Esophagus mucosa (tissue), 1 donor: ENCODE data around the gene CD200. TPM values are rescaled to one million over a fixed set of nuclear protein-coding genes. Genes with fewer than 3 reads are reported as not detected.

Experiments used
- ATAC-seq: fragments of 200-7000 bp; cut with Tn5 transposase; one replicate; pipeline ENCODE4 v1.9.1; 2020
- total RNA-seq: library from RNA; stranded (reverse); gene quantifications from one replicate; pipeline ENCODE4 v1.2.4, GENCODE V29; 2023
- donor health status: DM: yes; HTN: yes; CAD: no.

CD200 gene
- total RNA-seq, 1 donor from 2014 or later, result 1.1 TPM

DNA sequence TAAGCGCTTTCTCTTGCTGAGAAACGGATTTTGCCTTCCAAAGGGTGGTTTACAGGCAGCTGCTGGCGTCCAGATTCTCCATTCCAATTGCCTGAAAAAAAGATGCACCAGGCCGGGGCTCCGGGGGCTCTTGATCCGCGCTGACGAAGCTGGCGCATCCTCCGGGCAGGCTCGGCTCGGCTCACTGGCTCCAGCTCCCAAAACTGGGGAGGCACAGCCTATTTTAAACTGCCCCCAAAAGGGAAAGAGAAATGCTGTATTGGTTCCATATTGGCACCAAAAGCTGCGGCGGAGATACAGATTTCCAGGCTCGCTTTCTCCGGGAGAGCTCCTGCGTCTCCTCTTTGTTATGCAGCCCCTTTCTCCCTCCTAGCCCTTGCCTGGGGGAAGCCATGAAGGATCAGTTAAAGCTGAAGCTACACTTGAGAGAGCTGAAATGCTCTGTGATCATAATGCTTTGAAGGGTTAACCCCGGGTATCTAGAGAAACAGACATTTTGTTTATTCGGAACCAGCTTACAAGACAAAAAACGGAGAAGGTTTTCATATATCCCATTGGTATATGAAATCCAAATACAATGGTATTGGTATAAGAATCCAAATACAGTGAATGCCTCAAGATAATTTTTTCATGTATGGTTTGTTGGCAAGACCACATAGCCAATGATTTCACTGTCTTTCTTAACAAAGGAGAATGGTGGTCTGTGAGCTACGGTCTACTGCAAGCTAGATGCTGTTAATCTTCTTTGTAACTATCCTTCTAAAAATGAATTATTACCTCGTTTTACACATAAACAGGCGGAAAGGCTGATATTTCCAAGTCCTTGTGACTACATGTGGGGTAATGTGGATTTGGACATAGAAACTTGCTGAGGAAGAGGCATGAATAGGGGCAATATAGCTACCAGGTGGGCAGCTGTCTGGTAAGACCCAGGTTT, 693 bp downstream of the CD200 start:
- no peak for ATAC-seq

DNA sequence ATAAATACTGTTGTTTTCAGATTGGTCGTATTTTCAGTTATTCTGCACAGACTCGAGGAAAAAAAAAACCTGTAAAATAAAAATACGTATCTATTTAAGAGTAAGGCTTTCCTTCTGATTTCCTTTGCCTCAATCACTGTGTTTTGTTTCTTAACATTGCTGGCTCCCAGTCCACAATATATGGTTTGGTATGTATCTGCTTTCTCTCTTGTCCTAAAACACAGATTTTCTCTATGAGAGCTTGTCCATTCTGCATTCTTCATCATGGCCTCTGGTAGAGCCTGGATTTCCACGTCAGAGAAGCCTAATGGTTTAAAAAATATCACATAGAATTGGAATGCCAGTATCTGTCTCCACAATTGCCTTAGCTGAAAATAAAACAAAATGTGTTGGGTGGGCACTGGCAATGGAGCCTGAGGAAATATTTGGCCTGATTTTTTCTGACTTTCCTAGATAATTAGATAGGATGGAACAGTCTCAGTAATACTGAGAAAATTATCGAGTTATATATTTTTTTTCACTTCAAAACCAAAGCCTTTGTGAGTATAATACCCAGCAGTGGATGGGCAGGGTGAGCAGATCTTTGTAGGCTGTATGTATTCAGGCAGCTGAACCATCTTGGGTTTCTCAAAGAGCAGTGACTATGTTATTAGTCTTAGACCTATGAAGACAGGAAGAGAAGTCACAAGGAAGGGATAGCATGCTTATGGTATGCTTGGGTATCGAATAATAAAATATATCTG, 1.9 kb downstream of the CD200 start:
- ATAC-seq, result no peak

DNA sequence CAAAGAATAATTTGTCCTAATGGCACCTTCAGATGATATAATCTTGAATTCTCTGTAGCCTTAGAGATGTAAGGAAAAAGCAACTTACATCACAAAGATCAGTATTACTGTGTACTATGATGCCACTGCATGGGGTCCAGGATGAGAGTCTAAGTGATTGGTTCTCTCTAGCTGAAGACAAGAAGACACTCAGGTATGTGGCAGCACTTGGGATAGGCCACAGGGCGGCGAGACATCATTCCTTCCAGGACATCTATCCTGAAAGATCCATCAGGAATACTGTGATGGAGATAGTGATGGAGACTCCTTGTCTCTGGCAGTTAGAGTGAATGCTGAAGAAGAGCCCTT, 2.5 kb downstream of the CD200 start:
- no peak for ATAC-seq

DNA sequence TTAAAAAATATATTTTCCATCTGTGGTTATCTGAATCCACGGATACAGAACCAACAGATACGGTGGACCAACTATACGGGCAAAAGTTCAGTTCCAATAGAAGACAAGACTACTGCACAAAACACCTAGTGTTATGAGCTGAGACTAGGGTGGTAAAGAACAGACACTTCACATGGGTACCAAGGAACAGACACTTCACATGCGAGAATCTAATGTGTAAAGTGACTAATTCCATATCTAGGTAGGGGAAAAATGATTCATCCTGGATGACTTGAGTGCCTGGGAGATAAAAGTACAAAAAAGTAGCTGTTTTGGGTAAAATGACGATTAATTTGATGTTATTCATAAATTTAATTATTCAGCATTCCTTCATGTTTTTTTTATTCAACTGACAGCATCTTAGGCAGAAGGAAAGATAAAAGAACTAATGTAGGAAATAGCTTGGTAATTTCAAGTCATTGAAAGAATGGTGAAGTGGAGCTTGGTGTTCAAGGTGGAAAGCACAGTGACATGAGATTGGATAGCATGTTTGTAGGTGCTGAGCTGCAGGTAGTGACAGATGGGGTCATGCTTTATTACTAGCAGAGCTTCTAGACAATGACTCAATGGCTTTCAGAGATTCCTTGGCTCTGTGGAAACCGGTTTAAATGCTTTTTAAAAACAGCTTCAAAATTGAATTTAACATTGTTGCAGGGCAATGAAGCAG, 5.2 kb downstream of the CD200 start:
- ATAC-seq, result no peak

DNA sequence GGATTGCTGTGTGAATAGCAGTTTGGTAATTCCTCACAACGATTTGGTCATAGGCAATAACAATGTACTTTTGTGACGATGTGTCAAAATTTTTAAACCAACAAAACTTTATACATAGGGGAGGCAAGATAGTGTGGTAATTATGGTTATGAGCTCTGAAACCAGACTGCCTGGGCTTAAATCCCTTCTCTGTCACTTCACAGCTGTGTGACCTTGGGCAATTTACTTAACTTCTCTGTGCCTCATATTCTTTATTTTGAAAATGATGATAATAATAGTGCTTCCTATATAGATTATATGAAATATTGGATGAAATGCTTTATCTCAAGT, 5.7 kb downstream of the CD200 start:
- ATAC-seq, result no peak

DNA sequence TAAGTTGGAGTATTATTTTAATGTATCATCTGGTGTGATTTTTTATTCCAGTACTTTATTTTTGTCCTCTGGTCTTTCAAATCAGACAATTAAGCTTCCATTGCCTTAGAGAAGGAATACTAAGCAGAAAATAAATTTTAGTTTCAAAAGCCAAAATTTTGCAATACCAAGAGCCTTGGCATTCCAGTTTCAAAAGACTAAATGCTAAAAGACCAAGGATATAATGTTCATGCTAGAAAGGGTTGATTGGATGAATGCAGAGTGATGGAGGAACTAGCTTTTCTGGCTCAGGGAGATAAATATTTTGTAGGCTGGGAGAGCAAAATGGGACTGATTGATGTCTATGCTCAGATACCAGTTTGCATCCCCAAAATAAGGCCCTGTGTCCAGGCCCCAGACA, 6.2 kb downstream of the CD200 start:
- no peak for ATAC-seq

DNA sequence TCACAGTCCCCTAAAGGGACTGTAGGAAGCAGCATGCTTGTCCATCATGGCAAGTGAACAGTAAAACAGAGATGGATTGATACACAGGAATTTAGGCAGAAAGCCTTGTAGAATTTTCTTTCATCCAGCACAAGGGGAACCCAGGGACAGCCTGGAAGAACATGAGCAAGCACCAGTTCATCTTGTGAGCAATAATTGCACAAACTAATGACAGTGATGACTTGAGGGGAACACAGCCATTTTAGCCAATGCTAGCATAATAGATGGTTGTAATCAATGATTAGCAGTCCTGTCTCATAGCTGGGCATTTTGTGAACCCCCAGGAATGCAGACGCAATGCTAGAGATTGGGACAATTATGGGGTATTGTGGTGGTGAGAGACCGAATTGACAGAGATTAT, 6.7 kb downstream of the CD200 start:
- no peak for ATAC-seq

DNA sequence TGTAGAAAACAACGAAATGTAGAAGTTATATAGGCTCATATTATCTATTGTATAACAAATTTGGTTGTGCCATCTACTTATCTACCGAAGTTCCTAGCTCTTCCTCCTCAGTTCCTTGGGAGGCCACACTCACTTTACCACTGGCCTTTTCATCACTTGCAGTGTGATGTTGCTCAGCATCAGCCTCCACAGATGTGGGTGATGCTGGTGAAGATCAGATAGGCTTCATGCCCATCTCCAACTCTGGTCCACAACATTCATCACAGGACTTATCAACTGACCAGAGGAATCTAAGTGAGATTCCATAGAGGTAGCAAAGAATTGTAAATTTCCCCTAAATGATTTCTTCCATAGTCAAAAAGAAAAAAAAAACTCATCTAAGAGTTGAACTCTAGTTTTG, 8.4 kb downstream of the CD200 start:
- no peak for ATAC-seq

DNA sequence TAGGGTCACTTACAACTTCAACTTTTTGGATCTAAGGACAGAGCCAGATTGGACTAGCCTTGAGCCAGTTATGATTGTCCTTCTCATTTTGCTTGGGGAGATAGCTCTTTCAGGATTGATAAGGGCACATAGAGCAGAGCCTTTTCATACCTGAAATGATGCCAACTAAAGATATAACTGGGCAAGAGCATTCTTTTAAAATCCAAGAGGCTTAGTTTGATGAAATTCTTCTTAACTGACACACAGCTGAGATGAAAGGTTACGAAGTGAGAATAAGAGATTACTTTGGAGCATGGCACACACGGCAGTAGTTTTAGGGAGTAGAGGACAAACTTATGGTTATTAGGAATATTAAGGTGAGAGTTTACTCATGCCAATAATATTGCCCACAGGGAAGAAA, 12.7 kb downstream of the CD200 start:
- no peak for ATAC-seq

DNA sequence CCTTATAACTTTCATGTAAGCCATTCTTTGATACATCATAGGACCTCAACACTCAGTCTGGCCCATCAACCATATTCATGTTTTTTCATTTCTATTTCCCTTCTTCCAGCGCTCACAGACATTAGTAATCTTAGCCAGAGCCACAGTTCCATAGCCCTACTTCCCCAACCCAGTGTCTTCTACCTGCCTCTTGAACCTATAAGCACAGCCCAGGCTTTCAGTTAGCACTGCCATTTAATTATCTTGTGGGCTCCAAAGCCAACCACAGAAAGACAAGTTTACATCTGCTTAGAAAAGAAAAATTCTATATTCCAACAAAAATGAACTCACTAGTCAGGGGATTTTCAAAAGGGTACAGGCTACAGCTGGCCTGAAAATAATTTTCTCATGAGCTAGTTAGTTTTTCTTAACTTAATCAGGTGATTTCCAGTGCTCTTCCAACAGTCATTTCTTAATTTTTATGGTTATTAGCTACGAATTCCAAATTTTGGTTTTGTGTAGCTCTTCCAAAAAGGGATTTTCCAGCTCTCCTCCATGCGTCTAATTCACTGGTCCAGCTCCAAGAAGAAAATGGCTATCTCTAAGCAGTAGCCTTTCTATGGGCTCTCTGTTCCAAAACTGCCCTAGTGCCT, 13.7 kb downstream of the CD200 start:
- ATAC-seq, result no peak

DNA sequence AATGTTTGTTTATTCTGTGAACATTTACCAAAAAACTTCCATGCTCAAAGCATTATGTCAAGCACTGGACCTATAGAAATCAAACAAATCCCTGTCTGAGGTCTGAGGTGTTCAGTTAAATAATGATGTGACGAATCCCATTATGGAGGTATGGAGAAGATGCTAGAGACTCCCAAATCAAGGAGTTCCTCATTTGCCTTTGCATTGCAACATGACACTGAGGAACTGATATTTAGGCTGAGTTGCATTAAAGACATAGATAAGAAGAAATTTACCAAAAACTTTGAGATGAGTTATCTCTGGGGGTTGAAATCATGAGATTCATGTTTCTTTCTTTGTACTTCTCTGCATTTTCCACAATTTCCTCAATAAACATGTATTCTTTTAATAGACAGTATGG, 16.0 kb downstream of the CD200 start:
- ATAC-seq, result no peak

DNA sequence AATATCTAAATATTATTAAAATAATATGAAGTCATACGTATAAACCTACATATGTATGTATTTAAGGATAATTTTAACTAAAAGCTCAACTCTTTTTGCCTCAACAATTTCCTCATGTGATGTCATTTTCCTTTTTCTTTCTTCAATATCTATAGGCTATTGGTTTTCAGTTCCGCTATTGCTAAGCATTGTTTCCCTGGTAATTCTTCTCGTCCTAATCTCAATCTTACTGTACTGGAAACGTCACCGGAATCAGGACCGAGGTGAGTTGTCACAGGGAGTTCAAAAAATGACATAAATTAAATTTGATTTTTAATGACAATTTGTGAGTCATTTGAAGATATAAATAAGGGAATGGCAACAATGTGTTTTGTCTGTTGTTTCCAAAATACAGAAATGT, 16.6 kb downstream of the CD200 start:
- no peak for ATAC-seq

DNA sequence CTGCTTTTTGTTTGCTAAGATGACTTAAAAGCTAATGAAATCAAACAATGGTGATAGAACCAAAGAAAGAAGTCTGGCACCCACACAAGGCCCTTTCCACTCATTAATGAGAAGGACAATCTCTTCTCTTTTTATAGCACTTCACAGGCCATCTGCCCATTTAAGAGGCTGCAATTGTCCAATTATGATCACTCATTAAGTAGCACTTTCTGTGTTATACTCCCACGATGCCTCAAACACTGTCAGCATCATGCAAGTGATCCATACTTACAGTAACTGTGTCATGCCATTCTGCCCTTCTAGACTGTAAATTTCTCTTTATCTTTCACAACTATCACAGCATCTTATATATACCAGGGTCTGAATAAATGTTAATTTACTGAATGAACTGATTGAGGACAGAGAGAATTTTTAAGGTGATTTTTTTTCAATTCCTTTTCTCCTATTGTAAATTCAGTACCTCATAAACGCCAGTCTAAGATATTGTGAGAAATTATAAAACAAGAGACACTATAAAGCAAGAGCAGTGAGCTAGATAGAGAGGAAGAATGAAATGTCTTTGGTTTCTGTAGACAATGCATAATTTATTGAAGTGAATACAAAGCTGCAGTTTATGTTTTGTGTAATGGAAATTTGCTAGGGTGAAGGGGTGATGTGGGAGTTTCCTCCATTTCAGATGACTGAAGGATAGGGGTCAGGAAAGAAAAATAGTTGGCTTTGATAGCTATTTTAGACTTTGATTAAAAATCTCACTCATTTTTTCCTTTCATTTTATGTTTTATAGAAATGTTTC, 17.3 kb downstream of the CD200 start:
- no peak for ATAC-seq

DNA sequence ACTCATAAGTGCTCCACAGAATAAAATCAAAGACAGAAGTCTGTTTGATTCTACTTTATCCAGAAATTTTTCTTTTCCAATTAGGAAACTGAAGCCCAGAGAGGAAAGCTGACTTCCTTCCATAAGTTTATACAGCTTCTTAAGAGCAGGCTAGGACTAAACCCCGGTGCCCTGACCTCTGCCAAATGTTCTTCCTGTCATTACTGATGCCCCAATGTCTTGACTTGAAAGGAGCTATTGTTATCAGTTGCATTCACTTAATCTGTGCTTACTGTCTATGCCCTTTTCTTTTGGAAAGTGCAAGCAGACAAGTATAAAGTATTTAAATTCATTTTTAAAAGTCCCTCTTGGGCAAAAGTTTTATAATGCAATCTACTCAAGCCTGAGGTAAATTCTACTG, 18.1 kb downstream of the CD200 start:
- ATAC-seq, result no peak

DNA sequence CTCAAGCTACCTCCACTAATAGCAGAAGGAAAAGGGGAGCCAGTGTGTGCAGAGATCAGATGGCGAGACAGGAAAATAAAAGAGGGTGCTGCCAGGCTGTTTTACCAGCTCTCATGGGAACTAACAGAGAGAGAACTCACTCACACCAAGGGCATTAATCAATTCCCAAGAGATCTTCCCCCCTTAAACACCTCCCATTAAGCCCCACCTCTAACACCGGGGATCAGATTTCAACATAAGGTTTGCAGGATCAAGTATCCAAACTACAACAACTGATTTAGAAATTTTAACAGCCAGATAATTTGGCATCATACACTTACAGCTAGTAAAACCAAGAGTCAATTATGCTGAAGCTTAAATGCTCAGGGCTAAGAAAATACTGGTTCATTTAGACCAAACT, 18.9 kb downstream of the CD200 start:
- no peak for ATAC-seq

DNA sequence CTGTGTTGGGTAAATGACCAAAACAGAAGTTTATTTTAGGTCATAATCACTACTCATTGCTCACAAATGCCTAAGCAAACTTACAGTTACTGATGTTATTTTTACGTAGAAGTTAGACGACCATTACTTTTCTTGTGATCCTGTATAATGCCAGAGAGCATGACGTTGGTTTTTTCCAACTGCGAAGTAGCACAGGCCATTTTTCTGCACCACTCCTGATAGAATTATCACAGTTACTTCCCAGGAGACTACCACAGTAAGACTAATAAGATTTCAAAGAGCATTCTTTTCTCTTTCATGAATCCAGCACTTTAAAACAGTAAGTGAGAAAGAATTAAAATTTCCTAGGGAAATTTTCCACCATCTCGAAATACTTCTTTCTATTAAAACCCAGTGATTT, 19.8 kb downstream of the CD200 start:
- ATAC-seq, result no peak

DNA sequence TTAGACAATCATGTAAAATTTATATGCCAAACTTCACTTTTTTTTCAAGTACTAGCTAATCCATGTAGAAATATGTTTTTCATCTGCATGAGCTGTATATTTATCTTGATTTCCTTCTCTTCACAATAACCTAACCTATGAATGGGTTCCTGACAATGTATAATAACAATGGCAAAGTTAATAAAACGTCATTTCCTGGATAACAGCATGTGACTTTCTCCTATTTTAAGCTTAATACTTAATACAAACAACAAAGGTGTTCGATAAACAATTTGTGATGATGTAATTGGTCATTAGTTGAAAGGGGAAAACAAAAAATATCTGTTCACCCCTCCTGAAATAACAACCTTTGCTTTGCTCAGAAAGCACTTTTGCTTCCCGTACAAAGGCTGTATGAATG, 20.4 kb downstream of the CD200 start:
- no peak for ATAC-seq

DNA sequence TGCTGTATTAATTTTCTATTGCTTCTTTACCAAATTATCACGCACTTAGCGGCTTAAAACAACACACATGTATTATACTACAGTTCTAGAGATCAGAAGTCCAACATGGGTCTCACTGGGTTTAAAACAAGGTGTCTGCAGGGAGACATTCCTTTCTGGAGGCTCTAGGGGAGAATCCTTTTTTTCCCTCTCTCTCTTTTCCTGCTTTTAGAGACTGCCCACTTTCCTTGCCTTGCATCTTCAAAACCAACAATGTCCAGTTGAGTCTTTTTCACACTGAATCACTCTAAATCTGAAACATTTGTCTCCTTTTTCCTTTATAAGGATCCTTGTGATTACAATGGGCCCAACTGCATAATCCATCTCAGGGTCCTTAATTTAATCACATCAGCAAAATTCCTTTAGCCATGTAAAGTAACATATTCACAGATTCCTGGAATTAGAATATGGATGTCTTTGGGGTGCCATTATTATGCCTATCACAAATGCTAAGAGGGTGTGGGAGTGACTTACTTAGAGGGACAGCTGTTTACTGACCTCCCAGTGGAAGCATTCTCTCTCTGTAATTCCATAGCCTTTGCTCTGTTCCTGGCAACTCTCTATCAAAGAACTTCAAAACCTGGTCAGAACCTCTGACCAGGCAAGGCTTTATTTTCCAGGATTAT, 21.8 kb downstream of the CD200 start:
- ATAC-seq, result no peak

DNA sequence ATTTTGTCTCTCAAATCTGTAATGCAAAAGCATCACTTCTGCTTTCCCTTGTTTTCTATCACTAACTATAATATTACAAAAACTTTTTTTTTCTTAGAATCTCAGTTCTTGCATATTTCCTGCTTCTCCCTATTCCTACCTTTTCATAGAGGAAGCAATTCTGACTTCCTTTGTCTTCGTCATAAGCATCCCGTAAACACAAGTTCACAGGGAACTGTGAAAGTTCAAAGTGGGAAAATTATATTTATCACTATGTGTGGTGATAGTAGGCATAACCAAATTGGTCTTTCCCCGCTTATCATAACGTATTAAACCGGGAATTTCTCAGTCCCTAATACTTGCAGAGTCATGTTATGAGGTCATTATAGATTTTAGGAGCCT, 22.3 kb downstream of the CD200 start:
- no peak for ATAC-seq

DNA sequence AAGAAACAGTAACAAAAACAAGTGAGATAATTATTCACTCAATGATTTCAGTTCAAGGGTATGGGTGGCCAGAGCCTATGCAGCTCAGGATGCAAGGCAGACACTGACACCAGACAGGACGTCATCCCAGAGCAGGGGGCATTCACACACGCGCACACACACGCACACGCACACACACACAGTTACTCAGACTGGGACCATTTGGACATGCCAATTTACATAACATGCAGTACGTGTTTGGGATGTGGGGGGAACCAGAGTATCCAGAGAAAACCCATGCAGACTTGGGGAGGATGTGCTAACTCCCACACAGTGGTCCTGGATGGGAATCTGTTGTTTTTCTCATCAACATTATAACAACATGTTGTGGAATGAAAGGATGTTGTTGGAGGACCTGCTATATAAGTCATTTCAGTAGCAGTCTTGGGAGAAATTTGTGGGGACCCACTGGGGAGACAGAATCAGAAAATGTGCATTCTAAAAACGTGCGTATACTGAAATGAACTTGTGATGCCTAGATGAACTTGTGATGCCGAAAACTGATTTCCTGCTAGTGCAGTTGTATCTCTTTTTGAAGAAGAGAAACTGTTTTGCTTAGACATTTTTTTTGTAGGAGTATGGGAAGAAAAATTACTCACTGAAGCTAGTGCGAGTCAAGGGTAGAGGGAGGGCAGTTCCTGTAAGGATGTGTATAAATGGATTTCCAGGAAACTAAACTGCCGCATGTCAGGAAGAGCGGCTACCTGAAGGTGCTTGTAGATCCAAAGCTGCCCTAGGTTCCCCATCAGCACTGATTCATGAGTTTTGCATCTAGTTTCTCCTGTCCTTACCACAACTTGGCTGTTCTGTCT, 25.2 kb downstream of the CD200 start:
- no peak for ATAC-seq

DNA sequence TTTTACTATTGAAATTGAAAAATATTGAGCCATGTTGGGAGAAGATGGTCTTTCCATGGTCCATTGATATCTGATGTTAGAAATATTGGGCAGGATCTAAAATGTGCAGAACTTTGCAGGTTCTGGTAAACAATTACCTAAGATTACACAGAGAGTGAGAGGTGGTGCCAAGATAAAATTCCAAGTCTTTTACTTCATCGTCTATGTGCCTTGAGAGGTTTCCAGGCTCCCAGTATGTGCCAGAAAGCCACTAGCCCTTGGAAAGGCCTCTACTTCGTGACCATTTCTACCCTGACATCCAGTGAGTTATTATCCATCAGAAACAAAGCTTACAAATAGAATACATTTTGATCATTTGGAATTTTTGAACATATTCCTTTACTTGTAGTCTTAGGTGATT, 27.6 kb downstream of the CD200 start:
- ATAC-seq, result no peak
